Body of pancreas (tissue), 4 donors: ENCODE measurements around the gene LANCL2. TPM values are rescaled to one million over a fixed set of nuclear protein-coding genes. Genes with fewer than 3 reads are reported as not detected.

Source experiments
- ATAC-seq: fragments of 150-250 bp; one replicate; pipeline ENCODE4 v1.9.1; 2016
- DNase-seq, 4 donors: peaks; one replicate each; pipeline ENCODE4 v3.0.0-alpha.2; 2019
- H3K27ac ChIP-seq, 4 donors: fragments of 200-600 bp; sonication (generic); 1 replicate in 3 of 4; 2 replicates in 1 of 4; pipeline versions ENCODE4 v1.5.1 to v1.6.1; 2016 to 2019; ENCODE audit warnings: mild to moderate bottlenecking in 1 of 4, mixed read lengths in 1 of 4, moderate library complexity in 1 of 4
- H3K27me3 ChIP-seq, 2 donors: fragments of 200-600 bp; sonication (generic); one replicate each; pipeline ENCODE4 v1.6.0; 2016; ENCODE audit warnings: mild to moderate bottlenecking in 1 of 2
- H3K36me3 ChIP-seq, 2 donors: fragments of 200-600 bp; sonication (generic); replicated peaks in 1 of 2; 2 replicates each; pipeline ENCODE4 v1.5.1; 2016; ENCODE audit warnings: low read depth in 2 of 2; ENCODE audit not compliant: insufficient read depth in 1 of 2
- H3K4me1 ChIP-seq: fragments of 200-600 bp; sonication (generic); one replicate; pipeline ENCODE4 v1.6.0; 2016
- H3K4me3 ChIP-seq, 2 donors: fragments of 200-600 bp; sonication (generic); 1 replicate in 1 of 2; 2 replicates in 1 of 2; pipeline ENCODE4 v1.5.1; 2016 to 2019
- H3K9me3 ChIP-seq, 3 donors: fragments of 200-600 bp; sonication (generic); 1 replicate in 2 of 3; 2 replicates in 1 of 3; pipeline ENCODE4 v1.5.1; 2016
- CTCF ChIP-seq, 7 experiments: fragments of 450-650 bp in 4 of 7; fragments of 200-600 bp in 3 of 7; sonication (generic) in 3 of 7; IDR thresholded peaks; one replicate each; pipeline ENCODE4 v1.5.1; 2016 to 2019; ENCODE audit warnings: antibody characterized with exemption in 7 of 7
- POLR2A ChIP-seq, 3 donors: fragments of 450-650 bp; IDR thresholded peaks; one replicate each; pipeline ENCODE4 v1.6.1; 2016; ENCODE audit warnings: antibody characterized with exemption in 3 of 3, mild to moderate bottlenecking in 2 of 3
- WGBS, 2 donors: methylation state at CpG; one replicate each; pipeline ENCODE4 v1.1.5; 2017; 5-methylcytosine and 5-hydroxymethylcytosine counted together
- intact Hi-C: fragments of 100-400 bp; cut with DNase I; formaldehyde crosslinking; loops from one replicate; pipeline ENCODE4 v1.15.1; 2023
- total RNA-seq, 2 donors: library from RNA; depleted of rRNA; stranded (reverse); fragments of >200 nt; gene quantifications; one replicate each; pipeline ENCODE4 v1.1.0, GENCODE V29; 2016

Gene LANCL2
- total RNA-seq, 2 donors from 2014 or later, result 4.4 to 10.9 TPM

- Histone ChIP-seq H3K9me3 (peaks cover 0 to 9% (median 0%) of the 10 kb centered on the region in 3 donors), H3K4me3 (no peak overlapping the region), H3K27me3 (no peaks in the 10 kb centered on the region), H3K4me1 (no peaks in the 10 kb centered on the region), H3K27ac (no peak overlapping the region), H3K36me3 (no peaks in the 10 kb centered on the region)
- no peak for ATAC-seq
- TF ChIP-seq POLR2A (IDR thresholded peaks at IDR 0.05) (no peak), CTCF (IDR thresholded peaks at IDR 0.05) (no peak)
- intact Hi-C loops, result no loop called here
- WGBS, 2 donors, result 93 to 99% methylated on average over 5 of the region's 5 CpGs
- no peak for DNase-seq
These were observed 16.6 kb downstream of the LANCL2 start for GRCh38 chr7:55381696-55382095.

- Histone ChIP-seq H3K27ac (no peak overlapping the region), H3K36me3 (no peaks in the 10 kb centered on the region), H3K9me3 (peaks cover 0 to 15% (median 0%) of the 10 kb centered on the region in 3 donors), H3K4me3 (no peak overlapping the region), H3K27me3 (no peaks in the 10 kb centered on the region), H3K4me1 (no peaks in the 10 kb centered on the region)
- TF ChIP-seq CTCF (IDR thresholded peaks at IDR 0.05) (no peak), POLR2A (IDR thresholded peaks at IDR 0.05) (no peak)
- intact Hi-C loops, result no loop called here
- WGBS, 2 donors, result 84 to 92% methylated on average over 4 of the region's 4 CpGs
- ATAC-seq, result no peak
- DNase-seq, result no peak
These were observed 17.1 kb downstream of the LANCL2 start for GRCh38 chr7:55382251-55382650.

GRCh38 chr7:55386541-55386940, 21.4 kb downstream of the LANCL2 start:
- peaks cover 0 to 15% (median 0%) of the 10 kb centered on the region in 3 donors for H3K9me3 ChIP-seq
- ATAC-seq, result no peak
- H3K4me1 ChIP-seq, result no peaks in the 10 kb centered on the region
- H3K4me3 ChIP-seq, result no peak overlapping the region
- no peak for TF ChIP-seq POLR2A (IDR thresholded peaks at IDR 0.05)
- TF ChIP-seq CTCF (IDR thresholded peaks at IDR 0.05), result no peak
- WGBS, 2 donors, result 89 to 99% methylated on average over 4 of the region's 4 CpGs
- intact Hi-C loops, result no loop called here
- no peaks in the 10 kb centered on the region for H3K36me3 ChIP-seq
- no peak overlapping the region for H3K27ac ChIP-seq
- no peak for DNase-seq
- H3K27me3 ChIP-seq, result no peaks in the 10 kb centered on the region

- Histone ChIP-seq H3K36me3 (no peaks in the 10 kb centered on the region), H3K27me3 (no peaks in the 10 kb centered on the region), H3K4me3 (no peak overlapping the region), H3K9me3 (peaks cover 0 to 15% (median 0%) of the 10 kb centered on the region in 3 donors), H3K4me1 (no peaks in the 10 kb centered on the region), H3K27ac (no peak overlapping the region)
- intact Hi-C loops, result no loop called here
- TF ChIP-seq CTCF (IDR thresholded peaks at IDR 0.05) (no peak), POLR2A (IDR thresholded peaks at IDR 0.05) (no peak)
- DNase-seq (no peak), ATAC-seq (no peak)
- 82 to 87% methylated on average over 7 of the region's 7 CpGs for WGBS, 2 donors
These were observed 22.2 kb downstream of the LANCL2 start for GRCh38 chr7:55387062-55387965.
